Measurements from ENCODE around the gene SFT2D1.
A peak's percentile ranks its signal among the peaks of the same experiment; 100 is the strongest.

SFT2D1 gene

GRCh38 chr6:166331503-166332415 is 10.6 kb downstream of the SFT2D1 start:
- no peak for DNase-seq

GRCh38 chr6:166330612-166331011 is 11.7 kb downstream of the SFT2D1 start:
- DNase-seq = no peak

GRCh38 chr6:166325383-166326042 is 16.8 kb downstream of the SFT2D1 start:
- DNase-seq = no peak

- no peak for DNase-seq
Measured at GRCh38 chr6:166323395-166323794, 18.9 kb downstream of the SFT2D1 start.

- DNase-seq = no peak
Measured at GRCh38 chr6:166318649-166319600, 23.4 kb downstream of the SFT2D1 start.

- no peak for DNase-seq
Measured at GRCh38 chr6:166318227-166318626, 24.1 kb downstream of the SFT2D1 start.

- no peak for DNase-seq
Measured at GRCh38 chr6:166317261-166318212, 24.8 kb downstream of the SFT2D1 start.

- no peak for DNase-seq
Measured at GRCh38 chr6:166315436-166315835, 26.9 kb downstream of the SFT2D1 start.

- DNase-seq = no peak
Measured at GRCh38 chr6:166314454-166314853, 27.9 kb downstream of the SFT2D1 start.

- DNase-seq = peak; percentile 67
Measured at GRCh38 chr6:166313255-166314070, 28.9 kb downstream of the SFT2D1 start.

GRCh38 chr6:166312832-166313231 is 29.5 kb downstream of the SFT2D1 start:
- no peak for DNase-seq

GRCh38 chr6:166310634-166311033 is 31.7 kb downstream of the SFT2D1 start:
- no peak for DNase-seq

- no peak for DNase-seq
Measured at GRCh38 chr6:166309977-166310376, 32.4 kb downstream of the SFT2D1 start.

GRCh38 chr6:166308769-166309589 is 33.4 kb downstream of the SFT2D1 start:
- DNase-seq = no peak

GRCh38 chr6:166308033-166308768 is 34.1 kb downstream of the SFT2D1 start, which contains the start of gene PRR18:
Gene PRR18 (minus strand): TSS chr6:166308392. CDS start chr6:166308142, 250 bp downstream.
- DNase-seq = no peak

- DNase-seq = no peak
Measured at GRCh38 chr6:166307082-166308032, 35.0 kb downstream of the SFT2D1 start.

GRCh38 chr6:166306378-166307081 is 35.8 kb downstream of the SFT2D1 start:
- DNase-seq = no peak

Measured in activated CD8-positive, alpha-beta memory T cell treated with anti-CD3 and anti-CD28 coated beads, Interleukin-2, amount 50 U/mL, for 4 hours (primary cell).